H9 (cell line): ENCODE measurements around the gene SULT1E1. TPM values are rescaled to one million over a fixed set of nuclear protein-coding genes. Genes with fewer than 3 reads are reported as not detected.

Experiments used
- DNase-seq: peaks from one replicate; pipeline ENCODE4 v3.0.0-alpha.2; 2017
- H2AFZ ChIP-seq: one replicate; pipeline ENCODE4 v1.6.1; 2013; ENCODE audit warnings: mild to moderate bottlenecking, low read length, control low read depth, moderate library complexity
- H2AK5ac ChIP-seq: 2 replicates; pipeline ENCODE4 v1.6.1; 2013; ENCODE audit warnings: low read length, control low read depth, mixed read lengths; ENCODE audit not compliant: insufficient read length
- H2BK120ac ChIP-seq: one replicate; pipeline ENCODE4 v1.6.1; 2013; ENCODE audit warnings: low read depth, mild to moderate bottlenecking, low read length, control low read depth, inconsistent platforms; ENCODE audit not compliant: poor library complexity, severe bottlenecking
- H2BK12ac ChIP-seq: 2 replicates; pipeline ENCODE4 v1.6.1; 2013; ENCODE audit warnings: low read length, control low read depth, mixed read lengths, low read depth; ENCODE audit not compliant: insufficient read length
- H2BK15ac ChIP-seq: 2 replicates; pipeline ENCODE4 v1.6.1; 2013; ENCODE audit warnings: low read depth, low read length, control low read depth
- H2BK20ac ChIP-seq: one replicate; pipeline ENCODE4 v1.6.1; 2013; ENCODE audit warnings: low read depth, mild to moderate bottlenecking, low read length, control low read depth, inconsistent platforms; ENCODE audit not compliant: poor library complexity, severe bottlenecking
- H2BK5ac ChIP-seq: 2 replicates; pipeline ENCODE4 v1.6.1; 2013; ENCODE audit warnings: low read length, control low read depth, mixed read lengths; ENCODE audit not compliant: insufficient read length
- H3K14ac ChIP-seq: 2 replicates; pipeline ENCODE4 v1.6.1; 2013; ENCODE audit warnings: low read length, control low read depth; ENCODE audit not compliant: insufficient read depth
- H3K18ac ChIP-seq: 2 replicates; pipeline ENCODE4 v1.6.1; 2013; ENCODE audit warnings: low read depth, mild to moderate bottlenecking, mixed read lengths, low read length, control low read depth; ENCODE audit not compliant: insufficient read length
- H3K23ac ChIP-seq: 2 replicates; pipeline ENCODE4 v1.6.1; 2013; ENCODE audit warnings: low read length, control low read depth, mixed read lengths, low read depth; ENCODE audit not compliant: insufficient read length
- H3K23me2 ChIP-seq: 2 replicates; pipeline ENCODE4 v1.6.1; 2013; ENCODE audit warnings: low read depth, mild to moderate bottlenecking, mixed read lengths, low read length, control low read depth; ENCODE audit not compliant: insufficient read length, poor library complexity, severe bottlenecking
- H3K27ac ChIP-seq: 2 replicates; pipeline ENCODE4 v1.5.1; 2013; ENCODE audit warnings: low read length, control low read depth, mixed read lengths, low read depth; ENCODE audit not compliant: insufficient read length
- H3K27me3 ChIP-seq: 2 replicates; pipeline ENCODE4 v1.6.1; 2013; ENCODE audit warnings: low read length, control low read depth, inconsistent platforms; ENCODE audit not compliant: insufficient read depth
- H3K4ac ChIP-seq: 2 replicates; pipeline ENCODE4 v1.6.1; 2013; ENCODE audit warnings: low read depth, mild to moderate bottlenecking, control low read depth, inconsistent platforms, low read length, moderate library complexity
- H3K4me1 ChIP-seq: 2 replicates; pipeline ENCODE4 v1.6.1; 2013; ENCODE audit warnings: low read length, control low read depth, inconsistent platforms; ENCODE audit not compliant: insufficient read depth
- H3K4me2 ChIP-seq: 2 replicates; pipeline ENCODE4 v1.6.1; 2013; ENCODE audit warnings: low read length, control low read depth, mixed read lengths; ENCODE audit not compliant: insufficient read length, insufficient read depth
- H3K56ac ChIP-seq: 2 replicates; pipeline ENCODE4 v1.6.1; 2013; ENCODE audit warnings: low read depth, mild to moderate bottlenecking, mixed read lengths, low read length, control low read depth; ENCODE audit not compliant: insufficient read length
- H3K79me1 ChIP-seq: 2 replicates; pipeline ENCODE4 v1.6.1; 2013; ENCODE audit warnings: low read depth, mild to moderate bottlenecking, moderate library complexity, low read length, control low read depth, inconsistent platforms; ENCODE audit not compliant: insufficient read depth, poor library complexity, severe bottlenecking
- H3K79me2 ChIP-seq: 2 replicates; pipeline ENCODE4 v1.6.1; 2013; ENCODE audit warnings: low read length, control low read depth, inconsistent platforms; ENCODE audit not compliant: insufficient read depth
- H3K9ac ChIP-seq: 2 replicates; pipeline ENCODE4 v1.6.1; 2013; ENCODE audit warnings: low read length, control low read depth, mixed read lengths; ENCODE audit not compliant: insufficient read length; ENCODE audit errors: extremely low read depth
- H3K9me3 ChIP-seq: one replicate; pipeline ENCODE4 v1.6.1; 2013; ENCODE audit warnings: low read depth, low read length, inconsistent platforms; ENCODE audit not compliant: control insufficient read depth
- H3T11ph ChIP-seq: one replicate; pipeline ENCODE4 v1.6.1; 2013; ENCODE audit warnings: mild to moderate bottlenecking, low read length, control low read depth, inconsistent platforms
- H4K20me1 ChIP-seq: one replicate; pipeline ENCODE4 v1.6.1; 2013; ENCODE audit not compliant: control insufficient read depth, insufficient read length, insufficient read depth
- H4K5ac ChIP-seq: 2 replicates; pipeline ENCODE4 v1.6.1; 2013; ENCODE audit warnings: low read depth, mild to moderate bottlenecking, mixed read lengths, low read length, control low read depth; ENCODE audit not compliant: insufficient read length
- H4K8ac ChIP-seq: replicated peaks from 2 replicates; pipeline ENCODE4 v1.6.1; 2013; ENCODE audit warnings: low read length, control low read depth, mixed read lengths, low read depth; ENCODE audit not compliant: insufficient read length
- H4K91ac ChIP-seq: 2 replicates; pipeline ENCODE4 v1.6.1; 2013; ENCODE audit warnings: low read depth, mild to moderate bottlenecking, moderate library complexity, mixed read lengths, low read length, control low read depth; ENCODE audit not compliant: insufficient read length
- H3K27ac Mint-ChIP-seq, 3 experiments: 2 replicates in 2 of 3; 3 replicates in 1 of 3; pipeline ENCODE4 v1.8.0; 2020 to 2021; ENCODE audit warnings: mixed read lengths in 3 of 3, mild to moderate bottlenecking in 1 of 3, moderate library complexity in 1 of 3
- H3K27me3 Mint-ChIP-seq: 2 replicates; pipeline ENCODE4 v1.8.0; 2021; ENCODE audit warnings: low read depth, mild to moderate bottlenecking, moderate library complexity, mixed read lengths
- H3K36me3 Mint-ChIP-seq, 3 experiments: 2 replicates in 2 of 3; 3 replicates in 1 of 3; pipeline ENCODE4 v1.8.0; 2020 to 2021; ENCODE audit warnings: low read depth in 3 of 3, mixed read lengths in 3 of 3; ENCODE audit not compliant: insufficient read depth in 1 of 3
- H3K4me1 Mint-ChIP-seq, 2 experiments: 2 replicates each; pipeline ENCODE4 v1.8.0; 2020; ENCODE audit warnings: mixed read lengths in 2 of 2
- H3K4me3 Mint-ChIP-seq, 2 experiments: 2 replicates in 1 of 2; 3 replicates in 1 of 2; pipeline ENCODE4 v1.8.0; 2020 to 2021; ENCODE audit warnings: mild to moderate bottlenecking in 2 of 2, mixed read lengths in 2 of 2, moderate library complexity in 1 of 2
- H3K9me3 Mint-ChIP-seq, 2 experiments: 2 replicates in 1 of 2; 3 replicates in 1 of 2; pipeline ENCODE4 v1.8.0; 2020; ENCODE audit warnings: mild to moderate bottlenecking in 2 of 2, mixed read lengths in 2 of 2, moderate library complexity in 1 of 2
- CTCF ChIP-seq: fragments of 200-600 bp; sonication (generic); conservative IDR thresholded peaks from 3 replicates; pipeline ENCODE4 v1.8.0; 2021; ENCODE audit warnings: antibody characterized with exemption, mild to moderate bottlenecking
- WGBS: extraction: QIAGEN DNeasy Blood & Tissue Kit; methylation state at CpG from one replicate; pipeline ENCODE4 v1.1.7; 2013; ENCODE audit warnings: missing lambda C conversion rate, low lambda C conversion rate, mixed read lengths; ENCODE audit not compliant: insufficient read length; ENCODE audit errors: extremely low coverage; 5-methylcytosine and 5-hydroxymethylcytosine counted together
- total RNA-seq: library from RNA; stranded (reverse); gene quantifications from 2 replicates; pipeline ENCODE4 v1.2.1, GENCODE V29; 2021

Gene SULT1E1
- total RNA-seq, 1 experiment from 2014 or later = not detected

- H2BK12ac ChIP-seq = no peak overlapping the region
- no peak overlapping the region for H2BK15ac ChIP-seq
- H2BK120ac ChIP-seq = no peak overlapping the region
- Mint-ChIP-seq H3K27ac (no peak overlapping the region), H3K9me3 (no peaks in the 10 kb centered on the region), H3K36me3 (no peaks in the 10 kb centered on the region), H3K4me3 (no peak overlapping the region), H3K4me1 (no peaks in the 10 kb centered on the region), H3K27me3 (no peaks in the 10 kb centered on the region)
- H2BK20ac ChIP-seq = no peak overlapping the region
- H3K14ac ChIP-seq = no peak overlapping the region
- H3K79me2 ChIP-seq = no peaks in the 10 kb centered on the region
- no peak overlapping the region for H2AK5ac ChIP-seq
- no CpG with 5 or more reads among the region's 1 CpG for WGBS
- no peaks in the 10 kb centered on the region for H3K79me1 ChIP-seq
- no peaks in the 10 kb centered on the region for H3K27me3 ChIP-seq
- H3K4me1 ChIP-seq = no peaks in the 10 kb centered on the region
- H3K23me2 ChIP-seq = no peaks in the 10 kb centered on the region
- no peak overlapping the region for H4K91ac ChIP-seq
- no peak for TF ChIP-seq CTCF
- no peak overlapping the region for H3T11ph ChIP-seq
- H2BK5ac ChIP-seq = no peak overlapping the region
- no peak overlapping the region for H3K23ac ChIP-seq
- DNase-seq = no peak
- no peak overlapping the region for H3K27ac ChIP-seq
- H4K20me1 ChIP-seq = no peaks in the 10 kb centered on the region
- no peak overlapping the region for H2AFZ ChIP-seq
- H3K9me3 ChIP-seq = no peaks in the 10 kb centered on the region
- H3K18ac ChIP-seq = no peak overlapping the region
- no peak overlapping the region for H3K9ac ChIP-seq
- no peak overlapping the region for H3K4ac ChIP-seq
- H4K8ac ChIP-seq = no peak overlapping the region
- no peak overlapping the region for H3K56ac ChIP-seq
- no peak overlapping the region for H4K5ac ChIP-seq
- no peak overlapping the region for H3K4me2 ChIP-seq
Observed at GRCh38 chr4:69859140-69859685, 732 bp downstream of the SULT1E1 start.
